A549 treated with AZD2906 at 1 μM for 4 hours (cell line): ENCODE measurements around the gene PATL1. TPM values are rescaled to one million over a fixed set of nuclear protein-coding genes. Genes with fewer than 3 reads are reported as not detected.

Experiments
- total RNA-seq: library from RNA; stranded (reverse); fragments of 200-300 nt; extraction: Qiagen RNA extraction; gene quantifications from 5 replicates; pipeline ENCODE4 v1.2.3, GENCODE V29; 2022

PATL1 gene
- total RNA-seq: 41.8 to 48.5 TPM (median 46.9 TPM) in 5 replicates

DNA sequence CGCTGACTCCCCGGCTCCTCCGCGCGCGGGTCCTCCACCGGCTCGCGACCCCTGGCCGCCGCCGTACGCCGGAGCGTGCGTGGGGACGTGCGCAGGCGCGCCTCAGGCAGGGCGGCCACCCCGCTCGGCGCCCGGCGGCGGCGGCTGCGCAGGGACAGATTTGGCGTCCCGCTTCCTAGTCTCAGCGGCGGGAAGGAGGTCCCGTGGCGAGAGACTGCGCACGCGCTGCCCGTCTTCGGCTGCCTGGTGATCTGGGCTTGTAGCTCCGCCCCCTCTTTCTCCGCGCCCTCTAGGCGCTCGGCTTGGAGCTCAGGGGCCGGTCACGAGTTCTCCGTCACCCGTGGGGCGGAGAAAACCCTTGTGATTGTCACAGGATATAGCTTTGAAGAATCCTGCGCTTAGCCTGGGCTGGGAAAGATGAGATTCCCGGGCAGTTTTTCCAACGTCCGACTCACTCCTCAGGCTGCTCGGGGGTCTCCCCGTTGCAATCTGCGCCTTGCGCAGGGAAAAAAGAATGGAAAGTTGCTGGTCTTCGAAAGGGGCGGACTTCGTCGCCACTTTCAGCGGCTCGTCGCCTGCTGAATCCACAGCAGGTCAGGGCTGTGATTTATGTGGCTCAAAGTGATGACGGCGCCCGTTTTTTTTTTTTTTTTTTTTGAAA lies at the start of gene PATL1:
PATL1 (minus strand) TSS at position 88 of the 661 bp plus-strand sequence. CDS start 142 bp downstream, outside the sequence.

DNA sequence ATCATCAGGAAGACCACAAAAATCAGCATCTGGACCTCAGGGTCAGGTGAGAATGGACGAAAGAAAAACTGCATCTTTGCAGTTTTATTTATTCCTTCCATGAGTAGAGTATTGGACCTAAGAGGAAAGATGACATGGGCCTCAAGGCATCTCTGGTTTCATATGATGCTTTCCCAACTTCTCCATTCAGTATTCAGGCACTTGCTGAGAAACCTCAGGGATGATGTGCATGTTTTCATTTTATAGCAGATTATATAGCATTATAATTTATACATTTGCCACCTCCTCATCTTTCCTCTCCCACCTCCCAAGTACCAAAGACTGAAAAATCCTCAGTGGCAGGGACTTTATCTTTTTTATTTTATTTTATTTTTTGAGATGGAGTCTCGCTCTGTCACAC lies 44.9 kb upstream of the PATL1 start, which contains the start of gene OR10V1:
OR10V1 (minus strand) TSS at position 101 of the 400 bp plus-strand sequence; CDS start at position 101, 0 bp downstream.

GRCh38 chr11:59615637-59616395 lies 53.0 kb downstream of the PATL1 start, which contains the start of gene OSBP:
TSS of gene OSBP (minus strand) at chr11:59615774. CDS start at chr11:59615664, 110 bp downstream.

Other genes starting within 250 kb of the PATL1 start
- not detected in 5 replicates for gene OR5A2, start 242.6 kb downstream of the PATL1 start, total RNA-seq
- gene OR5A1, start 232.6 kb downstream of the PATL1 start, total RNA-seq: not detected in 5 replicates
- not detected in 5 replicates for gene OR4D6, start 212.1 kb downstream of the PATL1 start, total RNA-seq
- not detected in 5 replicates for gene OR4D10, start 195.7 kb downstream of the PATL1 start, total RNA-seq
- not detected in 5 replicates for gene OR4D11, start 165.5 kb downstream of the PATL1 start, total RNA-seq
- not detected in 5 replicates for gene OR4D9, start 157.5 kb downstream of the PATL1 start, total RNA-seq
- gene OSBP, start 53.3 kb downstream of the PATL1 start, total RNA-seq: 27.6 to 36.5 TPM (median 28.5 TPM) in 5 replicates
- gene OR10V1, start 44.8 kb upstream of the PATL1 start, total RNA-seq: not detected in 5 replicates
- 19.2 to 27.2 TPM (median 22.7 TPM) in 5 replicates for gene STX3, start 86.3 kb upstream of the PATL1 start, total RNA-seq
- gene MRPL16, start 141.7 kb upstream of the PATL1 start, total RNA-seq: 63.0 to 66.2 TPM (median 65.1 TPM) in 5 replicates
- gene CBLIF, start 176.5 kb upstream of the PATL1 start, total RNA-seq: not detected in 5 replicates
- 0.24 to 0.63 TPM (median 0.25 TPM) in 5 replicates for gene TCN1, start 197.4 kb upstream of the PATL1 start, total RNA-seq
- 0.11 TPM in 1 of 5 replicates, not detected in the others for gene OOSP3, start 209.7 kb upstream of the PATL1 start, total RNA-seq